H1 (cell line): ENCODE data around the gene ZBTB33. TPM values are rescaled to one million over a fixed set of nuclear protein-coding genes. Genes with fewer than 3 reads are reported as not detected.

Experiments
- CTCF ChIA-PET: fragments of 300-600 bp; sonication (Branson Sonifier 250); formaldehyde crosslinking; loops from one replicate; lab custom pipeline; 2021; ENCODE audit not compliant: partially characterized antibody; lab: Charles Lee
- POLR2A ChIA-PET: fragments of 300-600 bp; sonication (Branson Sonifier 250); formaldehyde crosslinking; loops from one replicate; lab custom pipeline; 2021; ENCODE audit warnings: inconsistent platforms; ENCODE audit not compliant: partially characterized antibody; lab: Charles Lee
- DNase-seq, 2 experiments: peaks; one replicate each; pipeline versions ENCODE4 v3.0.0 to v3.0.0-alpha.2; 2010 to 2022; ENCODE audit warnings: low spot score in 2 of 2, low read depth in 1 of 2, mixed read lengths in 1 of 2
- FAIRE-seq: peaks from 2 replicates; lab custom pipeline; 2011; peaks lifted over from hg19 to GRCh38; lab: Jason Lieb, UNC
- H2AFZ ChIP-seq: 2 replicates; pipeline ENCODE4 v1.8.1; 2012; ENCODE audit warnings: low read length, inconsistent platforms
- H2AK5ac ChIP-seq: 2 replicates; pipeline ENCODE4 v1.6.1; 2013; ENCODE audit warnings: low read depth, low read length
- H2BK120ac ChIP-seq: replicated peaks from 2 replicates; pipeline ENCODE3; 2013; ENCODE audit warnings: low read depth, low read length, inconsistent platforms
- H2BK12ac ChIP-seq: 2 replicates; pipeline ENCODE4 v1.6.1; 2013; ENCODE audit warnings: low read depth, low read length
- H2BK15ac ChIP-seq: 2 replicates; pipeline ENCODE4 v1.6.1; 2013; ENCODE audit warnings: low read length
- H2BK20ac ChIP-seq: 2 replicates; pipeline ENCODE4 v1.6.1; 2013; ENCODE audit warnings: low read length
- H2BK5ac ChIP-seq: 2 replicates; pipeline ENCODE4 v1.6.1; 2013; ENCODE audit warnings: low read depth, low read length
- H3K14ac ChIP-seq: 2 replicates; pipeline ENCODE4 v1.6.1; 2013; ENCODE audit warnings: inconsistent platforms; ENCODE audit not compliant: insufficient read length
- H3K18ac ChIP-seq: 2 replicates; pipeline ENCODE4 v1.6.1; 2013; ENCODE audit warnings: low read length; ENCODE audit errors: extremely low read depth
- H3K23ac ChIP-seq: 2 replicates; pipeline ENCODE4 v1.6.1; 2013; ENCODE audit warnings: inconsistent platforms; ENCODE audit not compliant: insufficient read length
- H3K23me2 ChIP-seq: 2 replicates; pipeline ENCODE4 v1.6.1; 2013; ENCODE audit warnings: low read depth, low read length
- H3K27ac ChIP-seq: 2 replicates; pipeline ENCODE4 v1.6.1; 2011; ENCODE audit warnings: low read depth, low read length, inconsistent platforms
- H3K27me3 ChIP-seq, 4 experiments: replicated peaks in 1 of 4; 1 replicate in 1 of 4; 2 replicates in 3 of 4; pipeline versions ENCODE4 v1.6.1 to v1.8.1; 2011 to 2013; ENCODE audit warnings: low read length in 3 of 4, mild to moderate bottlenecking in 3 of 4, inconsistent platforms in 2 of 4, mixed read lengths in 2 of 4, moderate library complexity in 1 of 4; ENCODE audit not compliant: control insufficient read depth in 3 of 4, insufficient read depth in 3 of 4; ENCODE audit errors: extremely low read depth in 1 of 4
- H3K36me3 ChIP-seq, 4 experiments: 2 replicates each; pipeline versions ENCODE4 v1.6.1 to v1.8.1; 2011 to 2013; ENCODE audit warnings: mild to moderate bottlenecking in 4 of 4, low read length in 3 of 4, moderate library complexity in 2 of 4, control low read depth in 1 of 4, inconsistent platforms in 1 of 4; ENCODE audit not compliant: insufficient read depth in 4 of 4, control insufficient read depth in 2 of 4
- H3K4ac ChIP-seq: replicated peaks from 2 replicates; pipeline ENCODE3; 2013; ENCODE audit warnings: low read length, low read depth, mixed read lengths, inconsistent platforms; ENCODE audit not compliant: insufficient read length
- H3K4me1 ChIP-seq, 4 experiments: replicated peaks in 1 of 4; 1 replicate in 1 of 4; 2 replicates in 3 of 4; pipeline versions ENCODE4 v1.6.1 to v1.8.1; 2011 to 2013; ENCODE audit warnings: low read length in 3 of 4, inconsistent platforms in 2 of 4, mixed read lengths in 1 of 4; ENCODE audit not compliant: insufficient read depth in 4 of 4, control insufficient read depth in 3 of 4
- H3K4me2 ChIP-seq, 2 experiments: 2 replicates each; pipeline versions ENCODE4 v1.6.1 to v1.8.1; 2011 to 2013; ENCODE audit warnings: low read depth in 2 of 2, low read length in 2 of 2, control low read depth in 1 of 2, inconsistent platforms in 1 of 2, mild to moderate bottlenecking in 1 of 2; ENCODE audit not compliant: insufficient read depth in 1 of 2
- H3K4me3 ChIP-seq, 4 experiments: fragments of 200-600, 300-600 bp in 1 of 4; sonication (generic), shearing (Covaris generic), sonication (Bioruptor Twin) in 1 of 4; 2 replicates each; pipeline versions ENCODE4 v1.5.1 to v1.8.1; 2011 to 2016; ENCODE audit warnings: low read length in 4 of 4, low read depth in 3 of 4, control low read depth in 2 of 4, inconsistent platforms in 2 of 4, mild to moderate bottlenecking in 2 of 4, mixed read lengths in 1 of 4, moderate library complexity in 1 of 4; ENCODE audit not compliant: insufficient read depth in 2 of 4; ENCODE audit errors: extremely low read depth in 1 of 4
- H3K56ac ChIP-seq: replicated peaks from 2 replicates; pipeline ENCODE3; 2013; ENCODE audit warnings: low read depth, mild to moderate bottlenecking, mixed read lengths, low read length, inconsistent platforms; ENCODE audit not compliant: insufficient read length
- H3K79me1 ChIP-seq: 2 replicates; pipeline ENCODE4 v1.6.1; 2013; ENCODE audit warnings: low read depth, low read length, control low read depth
- H3K79me2 ChIP-seq, 2 experiments: 2 replicates each; pipeline versions ENCODE4 v1.6.1 to v1.8.1; 2012 to 2013; ENCODE audit warnings: low read length in 2 of 2, mild to moderate bottlenecking in 2 of 2, inconsistent platforms in 1 of 2; ENCODE audit not compliant: insufficient read depth in 2 of 2, control insufficient read depth in 1 of 2
- H3K9ac ChIP-seq, 4 experiments: replicated peaks in 1 of 4; 1 replicate in 1 of 4; 2 replicates in 3 of 4; pipeline versions ENCODE4 v1.6.1 to v1.8.1; 2011 to 2013; ENCODE audit warnings: low read depth in 3 of 4, low read length in 3 of 4, control low read depth in 2 of 4, mild to moderate bottlenecking in 2 of 4, moderate library complexity in 2 of 4, inconsistent platforms in 1 of 4; ENCODE audit errors: extremely low read depth in 1 of 4
- H3K9me3 ChIP-seq, 2 experiments: 2 replicates each; pipeline versions ENCODE4 v1.6.1 to v1.8.1; 2012 to 2013; ENCODE audit warnings: mild to moderate bottlenecking in 2 of 2, moderate library complexity in 2 of 2, control low read depth in 1 of 2, inconsistent platforms in 1 of 2, low read depth in 1 of 2, low read length in 1 of 2, mixed read lengths in 1 of 2; ENCODE audit not compliant: insufficient read depth in 2 of 2
- H4K20me1 ChIP-seq, 2 experiments: replicated peaks in 1 of 2; 2 replicates each; pipeline versions ENCODE3 to v1.8.1; 2011 to 2013; ENCODE audit warnings: inconsistent platforms in 2 of 2, low read length in 2 of 2, mild to moderate bottlenecking in 1 of 2; ENCODE audit not compliant: insufficient read depth in 2 of 2, control insufficient read depth in 1 of 2
- H4K5ac ChIP-seq: 2 replicates; pipeline ENCODE4 v1.6.1; 2013; ENCODE audit warnings: low read length, low read depth, mixed read lengths, inconsistent platforms; ENCODE audit not compliant: insufficient read length
- H4K8ac ChIP-seq: 2 replicates; pipeline ENCODE4 v1.8.0; 2013; ENCODE audit warnings: mild to moderate bottlenecking, moderate library complexity, low read length, inconsistent platforms; ENCODE audit not compliant: insufficient read depth; ENCODE audit errors: extremely low read depth
- H4K91ac ChIP-seq: replicated peaks from 2 replicates; pipeline ENCODE3; 2013; ENCODE audit warnings: low read length, mixed read lengths, inconsistent platforms; ENCODE audit not compliant: insufficient read length
- BACH1 ChIP-seq: IDR thresholded peaks from 2 replicates; pipeline ENCODE4 v1.6.1; 2012; ENCODE audit warnings: low read length, improper control_type of control experiment
- CHD2 ChIP-seq: IDR thresholded peaks from 2 replicates; pipeline ENCODE4 v1.6.1; 2012; ENCODE audit warnings: low read length, improper control_type of control experiment
- EP300 ChIP-seq, 2 experiments: IDR thresholded peaks; 1 replicate in 1 of 2; 2 replicates in 1 of 2; pipeline ENCODE4 v1.6.1; 2011 to 2012; ENCODE audit warnings: low read depth in 2 of 2, low read length in 2 of 2, mild to moderate bottlenecking in 2 of 2, borderline replicate concordance in 1 of 2, inconsistent platforms in 1 of 2, moderate library complexity in 1 of 2
- FOSL1 ChIP-seq: IDR thresholded peaks from 2 replicates; pipeline ENCODE4 v1.6.1; 2011; ENCODE audit warnings: mild to moderate bottlenecking, low read depth, low read length, moderate library complexity; ENCODE audit not compliant: insufficient read depth
- HDAC2 ChIP-seq, 2 experiments: fragments of 300-600 bp in 1 of 2; sonication (generic) in 1 of 2; IDR thresholded peaks; 2 replicates each; pipeline ENCODE4 v1.6.1; 2011 to 2012; ENCODE audit warnings: low read depth in 2 of 2, low read length in 2 of 2, mild to moderate bottlenecking in 2 of 2, moderate library complexity in 2 of 2, borderline replicate concordance in 1 of 2, inconsistent platforms in 1 of 2
- JUN ChIP-seq: IDR thresholded peaks from 2 replicates; pipeline ENCODE4 v1.6.1; 2011; ENCODE audit warnings: low read depth, mild to moderate bottlenecking, improper control_type of control experiment, low read length
- JUND ChIP-seq: IDR thresholded peaks from 2 replicates; pipeline ENCODE4 v1.6.1; 2011; ENCODE audit warnings: mild to moderate bottlenecking, improper control_type of control experiment, low read length
- NANOG ChIP-seq: IDR thresholded peaks from 2 replicates; pipeline ENCODE4 v1.6.1; 2011; ENCODE audit warnings: low read length, low read depth, mild to moderate bottlenecking, inconsistent platforms; ENCODE audit not compliant: insufficient read depth, poor library complexity, severe bottlenecking
- PHF8 ChIP-seq: fragments of 200-600 bp; sonication (generic); conservative IDR thresholded peaks from 2 replicates; pipeline ENCODE4 v1.7.1; 2012; ENCODE audit warnings: low read depth, mild to moderate bottlenecking, inconsistent platforms, low read length, moderate library complexity
- POU5F1 ChIP-seq: IDR thresholded peaks from 2 replicates; pipeline ENCODE4 v1.6.1; 2011; ENCODE audit warnings: low read depth, mild to moderate bottlenecking, low read length, moderate library complexity
- RFX5 ChIP-seq: IDR thresholded peaks from 2 replicates; pipeline ENCODE4 v1.6.1; 2011; ENCODE audit warnings: low read depth, low read length, improper control_type of control experiment, borderline replicate concordance
- RNF2 ChIP-seq: fragments of 200-900, 300-1000 bp; sonication (generic); IDR thresholded peaks from 2 replicates; pipeline ENCODE4 v1.7.1; 2016; ENCODE audit warnings: borderline replicate concordance, low read depth, mild to moderate bottlenecking, antibody characterized with exemption, low read length; ENCODE audit not compliant: poor library complexity, severe bottlenecking; ENCODE audit errors: missing control alignments
- WGBS, 2 experiments: shearing (Covaris generic) in 1 of 2; methylation state at CpG; one replicate each; pipeline versions ENCODE4 v1.1.6 to v1.1.7; 2013 to 2015; ENCODE audit warnings: low lambda C conversion rate in 2 of 2, mixed read lengths in 2 of 2, inconsistent platforms in 1 of 2, low coverage in 1 of 2, missing lambda C conversion rate in 1 of 2; ENCODE audit not compliant: insufficient replicate concordance in 2 of 2, insufficient coverage in 1 of 2, insufficient read length in 1 of 2; ENCODE audit errors: extremely low coverage in 1 of 2, missing lambda C conversion rate in 1 of 2; 5-methylcytosine and 5-hydroxymethylcytosine counted together
- polyA plus RNA-seq, 7 experiments: library from polyadenylated mRNA; depleted of rRNA in 3 of 7; stranded (reverse) in 5 of 7; unstranded in 2 of 7; fragments of >200 nt in 5 of 7; fragments of 200-250 nt in 2 of 7; gene quantifications; 1 replicate in 5 of 7; 2 replicates in 1 of 7; 4 replicates in 1 of 7; pipeline versions ENCODE4 v1.2.1 to v1.2.3, GENCODE V29; 2011 to 2013; ENCODE audit warnings: missing spikeins in 2 of 7, mixed read lengths in 2 of 7
- total RNA-seq: library from RNA; stranded (reverse); fragmentation: NEBNext Ultra II Directional; extraction: Animal tissue kit (Norgen Biotek cat#: 25700); gene quantifications from 2 replicates; pipeline ENCODE4 v1.2.1, GENCODE V29; 2021

Gene ZBTB33
- total and polyA plus RNA-seq, 2 of the 8 experiments (the other 6 are each of a cell fraction or from before 2014, with no cell fraction given) = 3.4 to 14.9 TPM

DNA sequence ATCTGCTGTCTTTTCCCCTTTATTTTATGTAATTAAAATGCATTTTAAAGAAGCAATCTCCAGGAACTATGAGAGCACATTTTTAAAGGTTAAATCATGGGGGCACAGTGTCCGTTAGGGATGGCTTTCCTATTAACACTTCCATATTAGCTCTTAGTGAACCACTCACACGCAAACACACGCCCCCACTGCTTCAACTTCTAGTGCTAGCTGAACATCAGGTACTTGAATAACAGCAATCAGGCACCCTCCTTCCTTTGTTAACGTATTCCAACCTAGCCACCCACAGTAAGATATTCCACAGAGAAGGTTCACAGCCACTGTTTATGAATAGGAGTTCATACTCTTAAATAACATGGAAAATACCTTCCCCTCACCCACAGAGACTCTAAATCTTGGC lies 51.3 kb downstream of the ZBTB33 start:
- Histone ChIP-seq H3K14ac (no peak overlapping the region), H4K8ac (no peak overlapping the region), H2BK120ac (no peak overlapping the region), H3K4ac (no peak overlapping the region), H3K79me1 (no peaks in the 10 kb centered on the region), H3K27me3 (peaks cover 0 to 16% (median 8%) of the 10 kb centered on the region in 4 experiments; a peak in 5 of 7 replicates), H3K9me3 (no peaks in the 10 kb centered on the region), H3K4me3 (no peak overlapping the region), H3K27ac (no peak overlapping the region), H3K4me1 (peaks cover 0 to 4% (median 1%) of the 10 kb centered on the region in 4 experiments; a peak in 3 of 7 replicates), H4K91ac (no peak overlapping the region), H2BK12ac (no peak overlapping the region), H4K5ac (no peak overlapping the region), H4K20me1 (no peaks in the 10 kb centered on the region), H3K56ac (no peak overlapping the region), H2BK20ac (no peak overlapping the region), H3K79me2 (no peaks in the 10 kb centered on the region), H3K23ac (no peak overlapping the region), H3K36me3 (no peaks in the 10 kb centered on the region), H3K18ac (no peak overlapping the region), H3K4me2 (no peak overlapping the region), H2AK5ac (no peak overlapping the region), H3K23me2 (no peaks in the 10 kb centered on the region), H3K9ac (no peak overlapping the region), H2BK15ac (no peak overlapping the region), H2BK5ac (no peak overlapping the region), H2AFZ (no peak overlapping the region)
- ChIA-PET CTCF (interaction anchor here (0.8 to 2.4 kb wide), 3 partner anchors 41 to 63 kb away, joined by 3 to 8 read pairs (median 3); partner anchors contain the start of gene ZBTB33), POLR2A (interaction anchor here (1.2 kb wide), 1 partner anchor 51 kb away, joined by 4 read pairs; the partner anchor contains the start of gene ZBTB33)
- 39% methylated on average over 4 of the region's 4 CpGs; no CpG with 5 or more reads in 1 of the 2 experiments for WGBS, 2 experiments
- FAIRE-seq (no peak), DNase-seq (no peak)
- TF ChIP-seq JUND (no peak), JUN (no peak), RNF2 (no peak), RFX5 (no peak), CHD2 (no peak), BACH1 (no peak), HDAC2 (IDR thresholded peaks at IDR 0.05; ENCODE audit: borderline replicate concordance in 1 of 2, low read depth in 2 of 2, low read length in 2 of 2) (no peak), NANOG (no peak), FOSL1 (no peak), PHF8 (no peak), EP300 (IDR thresholded peaks at IDR 0.05; ENCODE audit: borderline replicate concordance in 1 of 2, low read depth in 2 of 2, low read length in 2 of 2) (no peak), POU5F1 (no peak)
